CD4-positive, alpha-beta T cell (primary cell): ENCODE results near the gene FBXL16. TPM values are rescaled to one million over a fixed set of nuclear protein-coding genes. Genes with fewer than 3 reads are reported as not detected.

Experiments used
- ATAC-seq: fragments of 200-7000 bp; cut with Tn5 transposase; one replicate; pipeline ENCODE4 v1.10.0; 2022; ENCODE audit warnings: mild to moderate bottlenecking; ENCODE audit not compliant: poor library complexity
- CTCF ChIA-PET: fragments of 350-600 bp; sonication (Branson Sonifier 250); formaldehyde crosslinking; loops from one replicate; lab custom pipeline; 2021; ENCODE audit warnings: antibody characterized with exemption, inconsistent platforms; lab: Charles Lee
- POLR2A ChIA-PET: fragments of 350-600 bp; sonication (Branson Sonifier 250); formaldehyde crosslinking; loops from one replicate; lab custom pipeline; 2021; ENCODE audit warnings: antibody characterized with exemption, inconsistent platforms; lab: Charles Lee
- DNase-seq, 14 experiments: peaks; one replicate each; pipeline ENCODE4 v3.0.0-alpha.2; 2013 to 2020; ENCODE audit warnings: mixed read lengths in 2 of 14
- H3K27ac ChIP-seq, 2 donors: one replicate each; pipeline versions ENCODE4 v1.5.1 to v1.7.0; 2013; ENCODE audit warnings: low read length in 2 of 2, low read depth in 1 of 2, mild to moderate bottlenecking in 1 of 2
- H3K27me3 ChIP-seq, 2 experiments: 1 replicate in 1 of 2; 2 replicates in 1 of 2; pipeline versions ENCODE4 v1.6.1 to v1.7.0; 2013; ENCODE audit warnings: low read length in 2 of 2, control low read depth in 1 of 2, mild to moderate bottlenecking in 1 of 2, moderate library complexity in 1 of 2; ENCODE audit not compliant: insufficient read depth in 2 of 2, control insufficient read depth in 1 of 2
- H3K36me3 ChIP-seq: one replicate; pipeline ENCODE4 v1.6.1; 2013; ENCODE audit warnings: low read length, control low read depth; ENCODE audit not compliant: insufficient read depth
- H3K4me1 ChIP-seq: one replicate; pipeline ENCODE4 v1.6.1; 2013; ENCODE audit warnings: low read length, control low read depth; ENCODE audit not compliant: insufficient read depth
- H3K4me3 ChIP-seq: one replicate; pipeline ENCODE4 v1.5.1; 2013; ENCODE audit warnings: mild to moderate bottlenecking, low read length, moderate library complexity
- H3K9me3 ChIP-seq, 2 experiments: 1 replicate in 1 of 2; 2 replicates in 1 of 2; pipeline versions ENCODE4 v1.6.1 to v1.7.0; 2013; ENCODE audit warnings: low read length in 2 of 2, mild to moderate bottlenecking in 2 of 2, control low read depth in 1 of 2, moderate library complexity in 1 of 2; ENCODE audit not compliant: control insufficient read depth in 1 of 2, insufficient read depth in 1 of 2
- H3K27ac Mint-ChIP-seq: one replicate; pipeline ENCODE4 v1.8.0; 2020; ENCODE audit warnings: mixed read lengths
- H3K27me3 Mint-ChIP-seq: one replicate; pipeline ENCODE4 v1.8.0; 2021; ENCODE audit warnings: mixed read lengths
- H3K36me3 Mint-ChIP-seq: one replicate; pipeline ENCODE4 v1.8.0; 2021; ENCODE audit warnings: low read depth, mixed read lengths
- H3K4me1 Mint-ChIP-seq: one replicate; pipeline ENCODE4 v1.8.0; 2021; ENCODE audit warnings: low read depth, mixed read lengths
- H3K4me3 Mint-ChIP-seq: one replicate; pipeline ENCODE4 v1.8.0; 2020; ENCODE audit warnings: mild to moderate bottlenecking, mixed read lengths
- H3K9me3 Mint-ChIP-seq: one replicate; pipeline ENCODE4 v1.8.0; 2020; ENCODE audit warnings: mixed read lengths
- CTCF ChIP-seq: fragments of 200-600 bp; IDR thresholded peaks from one replicate; pipeline ENCODE4 v1.8.0; 2022; ENCODE audit warnings: antibody characterized with exemption, mild to moderate bottlenecking
- intact Hi-C, 2 experiments: fragments of 100-400 bp; cut with DNase I in 1 of 2; cut with micrococcal nuclease in 1 of 2; formaldehyde crosslinking; loops; one replicate each; pipeline versions ENCODE4 v1.15.1 to v1.9.0; 2023 to 2025; cut with DNase I, micrococcal nuclease
- total RNA-seq, 174 experiments: library from RNA in 2 of 174; stranded (reverse) in 2 of 174; gene quantifications; one replicate each; pipeline ENCODE4 v1.2.3 and lab custom pipeline; 2021 to 2026

FBXL16 gene
- total RNA-seq, 2 experiments from 2014 or later, result 11.0 to 11.7 TPM

- Histone ChIP-seq H3K36me3 (no peaks in the 10 kb centered on the region), H3K27ac (peak overlapping the region in 1 of 2 donors; percentile 21), H3K4me1 (peaks cover 47% of the 10 kb centered on the region), H3K27me3 (no peaks in the 10 kb centered on the region), H3K9me3 (peaks cover 0 to 8% of the 10 kb centered on the region in 2 experiments), H3K4me3 (peak overlapping the region; percentile 7)
- no peaks in the 10 kb centered on the region for H3K9me3 Mint-ChIP-seq
- DNase-seq (peak in 3 of 14 experiments; percentile 26 to 69 (median 50)), ATAC-seq (no peak)
- H3K27me3 Mint-ChIP-seq, result no peaks in the 10 kb centered on the region
- CTCF ChIA-PET, result interaction anchor here (0.8 kb wide), 1 partner anchor 11 kb away, joined by 3 read pairs; no protein-coding TSS in a partner anchor
- peaks cover 17% of the 10 kb centered on the region for H3K4me1 Mint-ChIP-seq
- no peak for TF ChIP-seq CTCF
- intact Hi-C loops, result no loop called here
- H3K4me3 Mint-ChIP-seq, result peak overlapping the region; percentile 81
- POLR2A ChIA-PET, result interaction anchor here (1.0 to 2.5 kb wide), 9 partner anchors 15 to 686 kb away, joined by 3 to 20 read pairs (median 5); partner anchors contain the start of genes CIAO3, METTL26, STUB1 and WDR24
- peak overlapping the region; percentile 14 for H3K27ac Mint-ChIP-seq
- no peaks in the 10 kb centered on the region for H3K36me3 Mint-ChIP-seq
Measured at GRCh38 chr16:721765-722540, 16.4 kb upstream of the FBXL16 start.

- no peak for TF ChIP-seq CTCF
- peak; percentile 75 for ATAC-seq
- POLR2A ChIA-PET, result interaction anchor here (0.8 to 2.5 kb wide), 13 partner anchors 10 to 687 kb away, joined by 3 to 20 read pairs (median 4); partner anchors contain the start of genes CHTF18, CIAO3, METTL26 and RPUSD1
- intact Hi-C loops, result no loop called here
- no peaks in the 10 kb centered on the region for H3K9me3 Mint-ChIP-seq
- CTCF ChIA-PET, result interaction anchor here (0.7 to 2.3 kb wide), 2 partner anchors 11 to 20 kb away, joined by 3 to 9 read pairs; partner anchors contain the start of gene CIAO3
- H3K9me3 ChIP-seq, result peaks cover 0 to 13% of the 10 kb centered on the region in 2 experiments
- no peaks in the 10 kb centered on the region for H3K27me3 Mint-ChIP-seq
- peaks cover 47% of the 10 kb centered on the region for H3K4me1 ChIP-seq
- peaks cover 2 to 7% of the 10 kb centered on the region in 2 experiments for H3K27me3 ChIP-seq
- H3K36me3 ChIP-seq, result no peaks in the 10 kb centered on the region
- H3K27ac Mint-ChIP-seq, result peak within 1 kb of the TSS; percentile 68
- peak within 1 kb of the TSS in 1 of 2 donors; percentile 35 for H3K27ac ChIP-seq
- DNase-seq, result peak; percentile 31 to 89 (median 63)
- peak within 1 kb of the TSS; percentile 87 for H3K4me3 Mint-ChIP-seq
- peaks cover 20% of the 10 kb centered on the region for H3K4me1 Mint-ChIP-seq
- H3K36me3 Mint-ChIP-seq, result no peaks in the 10 kb centered on the region
- H3K4me3 ChIP-seq, result peak within 1 kb of the TSS; percentile 63
Measured at GRCh38 chr16:720990-721764, 15.6 kb upstream of the FBXL16 start, which contains the start of gene ANTKMT. ANTKMT (plus strand) TSS chr16:721146; CDS start chr16:721275, 129 bp downstream.

- Mint-ChIP-seq H3K36me3 (no peaks in the 10 kb centered on the region), H3K27ac (peak overlapping the region; percentile 68), H3K27me3 (no peaks in the 10 kb centered on the region), H3K4me3 (peak overlapping the region; percentile 87), H3K4me1 (peaks cover 21% of the 10 kb centered on the region), H3K9me3 (no peaks in the 10 kb centered on the region)
- H3K4me1 ChIP-seq, result peaks cover 48% of the 10 kb centered on the region
- DNase-seq (peak in 4 of 14 experiments; percentile 55 to 67 (median 60)), ATAC-seq (peak; percentile 27)
- POLR2A ChIA-PET, result interaction anchor here (0.6 to 2.5 kb wide), 14 partner anchors 8 to 688 kb away, joined by 3 to 20 read pairs (median 4); partner anchors contain the start of genes CHTF18, CIAO3, METTL26 and RPUSD1
- TF ChIP-seq CTCF, result no peak
- peak overlapping the region in 1 of 2 donors; percentile 35 for H3K27ac ChIP-seq
- intact Hi-C loops, result no loop called here
- H3K36me3 ChIP-seq, result no peaks in the 10 kb centered on the region
- H3K27me3 ChIP-seq, result peaks cover 7 to 9% of the 10 kb centered on the region in 2 experiments
- CTCF ChIA-PET, result interaction anchor here (0.7 to 2.3 kb wide), 2 partner anchors 10 to 20 kb away, joined by 3 to 9 read pairs; partner anchors contain the start of gene CIAO3
- peak overlapping the region; percentile 63 for H3K4me3 ChIP-seq
- H3K9me3 ChIP-seq, result peaks cover 0 to 16% of the 10 kb centered on the region in 2 experiments
Measured at GRCh38 chr16:720447-720989, 14.9 kb upstream of the FBXL16 start.
